IMR-90 (cell line): ENCODE results near the gene RALGAPA2. TPM values are rescaled to one million over a fixed set of nuclear protein-coding genes. Genes with fewer than 3 reads are reported as not detected.

ENCODE experiments used
- ATAC-seq: fragments of 200-7000 bp; cut with Tn5 transposase; 2 replicates; pipeline ENCODE4 v1.9.1; 2020; ENCODE audit warnings: low read depth, mild to moderate bottlenecking, moderate library complexity
- BruUV-seq: library from RNA; stranded (reverse); fragments of 400-500 nt; replicated peaks from 2 replicates; lab custom pipeline; 2021; lab: Mats Ljungman, UMichigan
- CTCF ChIA-PET: fragments of 300-600 bp; formaldehyde crosslinking; extraction: SDS; loops from one replicate; lab custom pipeline; 2021; ENCODE audit warnings: antibody characterized with exemption; lab: Yijun Ruan, JAX
- POLR2A ChIA-PET: fragments of 300-600 bp; sonication (Branson Sonifier 250); formaldehyde crosslinking; loops from one replicate; lab custom pipeline; 2022; ENCODE audit warnings: antibody characterized with exemption; ENCODE audit not compliant: unreplicated experiment; lab: Charles Lee
- DNase-seq: peaks from one replicate; pipeline ENCODE4 v3.0.0; 2013
- H2AFZ ChIP-seq: replicated peaks from 2 replicates; pipeline ENCODE3; 2013; ENCODE audit warnings: low read length, mild to moderate bottlenecking; ENCODE audit not compliant: poor library complexity
- H2AK5ac ChIP-seq: 2 replicates; pipeline ENCODE4 v1.6.1; 2013; ENCODE audit warnings: low read depth, low read length, inconsistent platforms
- H2AK9ac ChIP-seq: replicated peaks from 2 replicates; pipeline ENCODE3; 2013; ENCODE audit warnings: mild to moderate bottlenecking, low read depth, low read length, moderate library complexity; ENCODE audit not compliant: poor library complexity
- H2BK120ac ChIP-seq: 2 replicates; pipeline ENCODE4 v1.6.1; 2013; ENCODE audit warnings: low read depth, low read length, inconsistent platforms
- H2BK15ac ChIP-seq: 3 replicates; pipeline ENCODE4 v1.6.1; 2013; ENCODE audit warnings: low read depth, low read length, inconsistent platforms
- H2BK20ac ChIP-seq: 2 replicates; pipeline ENCODE4 v1.6.1; 2013; ENCODE audit warnings: low read depth, mild to moderate bottlenecking, inconsistent platforms, low read length, moderate library complexity
- H2BK5ac ChIP-seq: 2 replicates; pipeline ENCODE4 v1.6.1; 2013; ENCODE audit warnings: mild to moderate bottlenecking, low read depth, low read length, inconsistent platforms; ENCODE audit not compliant: poor library complexity, severe bottlenecking
- H3K14ac ChIP-seq: replicated peaks from 2 replicates; pipeline ENCODE4 v1.6.1; 2013; ENCODE audit warnings: low read depth, low read length, inconsistent platforms
- H3K18ac ChIP-seq: 2 replicates; pipeline ENCODE4 v1.6.1; 2013; ENCODE audit warnings: low read depth, low read length, control low read depth
- H3K23ac ChIP-seq: 2 replicates; pipeline ENCODE4 v1.6.1; 2013; ENCODE audit warnings: low read depth, low read length, inconsistent platforms
- H3K27ac ChIP-seq: 2 replicates; pipeline ENCODE4 v1.5.1; 2013; ENCODE audit warnings: mild to moderate bottlenecking, control low read depth, low read length; ENCODE audit not compliant: insufficient read depth
- H3K27me3 ChIP-seq: 2 replicates; pipeline ENCODE4 v1.6.1; 2013; ENCODE audit warnings: low read length; ENCODE audit not compliant: control insufficient read depth, insufficient read depth
- H3K36me3 ChIP-seq: 2 replicates; pipeline ENCODE4 v1.6.1; 2013; ENCODE audit warnings: low read length, mixed read lengths; ENCODE audit not compliant: control insufficient read depth, insufficient read depth
- H3K4ac ChIP-seq: 2 replicates; pipeline ENCODE4 v1.6.1; 2013; ENCODE audit warnings: low read depth, low read length, inconsistent platforms
- H3K4me1 ChIP-seq: 2 replicates; pipeline ENCODE4 v1.6.1; 2013; ENCODE audit warnings: low read length, mixed read lengths; ENCODE audit not compliant: control insufficient read depth, insufficient read depth
- H3K4me2 ChIP-seq: 2 replicates; pipeline ENCODE4 v1.6.1; 2013; ENCODE audit warnings: low read depth, mild to moderate bottlenecking, control low read depth, low read length, moderate library complexity
- H3K4me3 ChIP-seq: 2 replicates; pipeline ENCODE4 v1.5.1; 2013; ENCODE audit warnings: low read depth, mild to moderate bottlenecking, control low read depth, low read length, moderate library complexity; ENCODE audit not compliant: insufficient read depth
- H3K56ac ChIP-seq: 2 replicates; pipeline ENCODE4 v1.6.1; 2013; ENCODE audit warnings: low read length, inconsistent platforms; ENCODE audit not compliant: insufficient read depth; ENCODE audit errors: extremely low read depth
- H3K79me1 ChIP-seq, 2 experiments: 2 replicates each; pipeline ENCODE4 v1.6.1; 2013; ENCODE audit warnings: low read length in 2 of 2, inconsistent platforms in 1 of 2, low read depth in 1 of 2
- H3K9ac ChIP-seq: 2 replicates; pipeline ENCODE4 v1.6.1; 2013; ENCODE audit warnings: low read depth, low read length, control low read depth
- H3K9me1 ChIP-seq: 2 replicates; pipeline ENCODE4 v1.6.1; 2013; ENCODE audit warnings: low read length, inconsistent platforms; ENCODE audit not compliant: insufficient read depth
- H3K9me3 ChIP-seq: 2 replicates; pipeline ENCODE4 v1.6.1; 2013; ENCODE audit warnings: low read length; ENCODE audit not compliant: control insufficient read depth, insufficient read depth
- H4K20me1 ChIP-seq: 2 replicates; pipeline ENCODE4 v1.6.1; 2013; ENCODE audit warnings: low read length, inconsistent platforms; ENCODE audit not compliant: insufficient read depth
- H4K5ac ChIP-seq: 2 replicates; pipeline ENCODE4 v1.6.1; 2013; ENCODE audit warnings: mild to moderate bottlenecking, low read depth, low read length, control low read depth
- H4K8ac ChIP-seq, 2 experiments: 2 replicates each; pipeline ENCODE4 v1.6.1; 2013; ENCODE audit warnings: low read depth in 2 of 2, low read length in 2 of 2, control low read depth in 1 of 2, inconsistent platforms in 1 of 2
- H4K91ac ChIP-seq: 2 replicates; pipeline ENCODE4 v1.6.1; 2013; ENCODE audit warnings: low read depth, low read length, inconsistent platforms; ENCODE audit not compliant: insufficient read depth
- BHLHE40 ChIP-seq: fragments of 150-350 bp; IDR thresholded peaks from 2 replicates; pipeline ENCODE4 v1.6.1; 2016; ENCODE audit warnings: mild to moderate bottlenecking, low read depth, low read length
- CEBPB ChIP-seq: IDR thresholded peaks from 2 replicates; pipeline ENCODE4 v1.6.1; 2012; ENCODE audit warnings: low read depth, low read length, improper control_type of control experiment
- CHD1 ChIP-seq: IDR thresholded peaks from 2 replicates; pipeline ENCODE4 v1.6.1; 2012; ENCODE audit warnings: low read depth, low read length, improper control_type of control experiment
- FOS ChIP-seq: fragments of 150-350 bp; IDR thresholded peaks from 2 replicates; pipeline ENCODE4 v1.6.1; 2016; ENCODE audit warnings: low read depth, low read length
- MAFK ChIP-seq: IDR thresholded peaks from 2 replicates; pipeline ENCODE4 v1.6.1; 2012; ENCODE audit warnings: low read depth, low read length, improper control_type of control experiment
- MAZ ChIP-seq: IDR thresholded peaks from 2 replicates; pipeline ENCODE4 v1.6.1; 2012; ENCODE audit warnings: low read depth, mild to moderate bottlenecking, low read length, improper control_type of control experiment, moderate library complexity, borderline replicate concordance
- MXI1 ChIP-seq: IDR thresholded peaks from 2 replicates; pipeline ENCODE4 v1.6.1; 2012; ENCODE audit warnings: low read depth, mild to moderate bottlenecking, low read length, moderate library complexity, borderline replicate concordance
- NFE2L2 ChIP-seq: fragments of 150-350 bp; IDR thresholded peaks from 2 replicates; pipeline ENCODE4 v1.6.1; 2016; ENCODE audit warnings: low read depth, mild to moderate bottlenecking, low read length
- POLR2A ChIP-seq: IDR thresholded peaks from 2 replicates; pipeline ENCODE4 v1.6.1; 2012; ENCODE audit warnings: mild to moderate bottlenecking, low read depth, low read length
- RAD21 ChIP-seq: IDR thresholded peaks from 2 replicates; pipeline ENCODE4 v1.6.1; 2012; ENCODE audit warnings: low read length, improper control_type of control experiment
- RCOR1 ChIP-seq: IDR thresholded peaks from 2 replicates; pipeline ENCODE4 v1.6.1; 2012; ENCODE audit warnings: mild to moderate bottlenecking, low read length, improper control_type of control experiment; ENCODE audit not compliant: insufficient replicate concordance
- RFX5 ChIP-seq: IDR thresholded peaks from 2 replicates; pipeline ENCODE4 v1.8.0; 2012; ENCODE audit warnings: low read depth, mild to moderate bottlenecking, low read length, moderate library complexity
- SMC3 ChIP-seq: fragments of 150-350 bp; IDR thresholded peaks from 2 replicates; pipeline ENCODE4 v1.6.1; 2016; ENCODE audit warnings: low read depth, mild to moderate bottlenecking, antibody characterized with exemption, low read length, moderate library complexity
- USF2 ChIP-seq: fragments of 150-350 bp; IDR thresholded peaks from 2 replicates; pipeline ENCODE4 v1.6.1; 2017; ENCODE audit warnings: mild to moderate bottlenecking, antibody characterized with exemption, low read length, low read depth
- WGBS, 2 experiments: methylation state at CpG; one replicate each; pipeline versions ENCODE4 v1.1.5 to v1.1.7; 2013; ENCODE audit warnings: missing lambda C conversion rate in 2 of 2; ENCODE audit not compliant: insufficient read length in 1 of 2; ENCODE audit errors: extremely low coverage in 2 of 2; 5-methylcytosine and 5-hydroxymethylcytosine counted together
- dilution Hi-C: fragments of 300-500 bp; cut with HindIII; formaldehyde crosslinking; loops from one replicate; pipeline ENCODE4 v1.14.3; 2018; ENCODE audit warnings: low sequenced_read_pairs; ENCODE audit not compliant: unreplicated experiment
- in situ Hi-C: fragments of 300-500 bp; cut with MboI; formaldehyde crosslinking; loops from 3 replicates; pipeline ENCODE4 v1.14.3; 2019; ENCODE audit warnings: low sequenced_read_pairs, inconsistent platforms, mixed read lengths
- intact Hi-C: fragments of 100-400 bp; cut with micrococcal nuclease; formaldehyde crosslinking; loops from 2 replicates; pipeline ENCODE4 v1.10.0; 2022
- polyA plus RNA-seq, 3 experiments: library from polyadenylated mRNA; depleted of rRNA; stranded (reverse); fragments of >200 nt; gene quantifications; 2 replicates each; pipeline ENCODE4 v1.2.3, GENCODE V29; 2012; ENCODE audit warnings: low replicate concordance in 1 of 3
- total RNA-seq: library from RNA; depleted of rRNA; stranded (reverse); fragments of >200 nt; gene quantifications from 2 replicates; pipeline ENCODE4 v1.2.3, GENCODE V29; 2012
- TF ChIP-seq, protein P1 (sequence below): conservative IDR thresholded peaks from 2 replicates; pipeline ENCODE4 v1.5.1; 2012; ENCODE audit warnings: mild to moderate bottlenecking, low read depth, low read length, improper control_type of control experiment
- TF ChIP-seq, protein P2 (sequence below): fragments of 150-350 bp; IDR thresholded peaks from 2 replicates; pipeline ENCODE4 v1.6.1; 2016; ENCODE audit warnings: low read depth, mild to moderate bottlenecking, low read length, moderate library complexity, borderline replicate concordance

The RALGAPA2 gene
- total and polyA plus RNA-seq, 2 of the 4 experiments (the other 2 are of a cell fraction) = 1.3 to 3.9 TPM

- Histone ChIP-seq H3K56ac (no peak overlapping the region), H2BK120ac (no peak overlapping the region), H3K18ac (no peak overlapping the region), H3K4me1 (no peaks in the 10 kb centered on the region), H2AK5ac (no peak overlapping the region), H4K5ac (no peak overlapping the region), H3K23ac (no peak overlapping the region; the same call in 1 of the 2 replicates), H3K9ac (no peak overlapping the region), H3K4me3 (no peak overlapping the region), H3K9me1 (no peaks in the 10 kb centered on the region; the same call in 1 of the 2 replicates), H4K20me1 (no peaks in the 10 kb centered on the region), H2BK15ac (no peak overlapping the region), H3K27me3 (no peaks in the 10 kb centered on the region), H2BK5ac (no peak overlapping the region), H4K8ac (no peak overlapping the region), H3K4ac (no peak overlapping the region), H3K4me2 (no peak overlapping the region), H3K14ac (no peak overlapping the region), H3K27ac (no peak overlapping the region), H3K36me3 (no peaks in the 10 kb centered on the region), H4K91ac (no peak overlapping the region), H3K9me3 (no peaks in the 10 kb centered on the region), H2BK20ac (no peak overlapping the region), H2AFZ (no peak overlapping the region), H3K79me1 (no peaks in the 10 kb centered on the region), H2AK9ac (no peak overlapping the region)
- TF ChIP-seq RFX5 = no peak
- no peak for TF ChIP-seq POLR2A
- no peak for TF ChIP-seq USF2
- no peak for TF ChIP-seq BHLHE40
- no peak for TF ChIP-seq NFE2L2
- TF ChIP-seq MAZ = no peak
- TF ChIP-seq RCOR1 = no peak
- TF ChIP-seq CHD1 = no peak
- TF ChIP-seq FOS = no peak
- no peak for TF ChIP-seq CEBPB
- TF ChIP-seq MAFK = no peak
- TF ChIP-seq, protein P1, sequence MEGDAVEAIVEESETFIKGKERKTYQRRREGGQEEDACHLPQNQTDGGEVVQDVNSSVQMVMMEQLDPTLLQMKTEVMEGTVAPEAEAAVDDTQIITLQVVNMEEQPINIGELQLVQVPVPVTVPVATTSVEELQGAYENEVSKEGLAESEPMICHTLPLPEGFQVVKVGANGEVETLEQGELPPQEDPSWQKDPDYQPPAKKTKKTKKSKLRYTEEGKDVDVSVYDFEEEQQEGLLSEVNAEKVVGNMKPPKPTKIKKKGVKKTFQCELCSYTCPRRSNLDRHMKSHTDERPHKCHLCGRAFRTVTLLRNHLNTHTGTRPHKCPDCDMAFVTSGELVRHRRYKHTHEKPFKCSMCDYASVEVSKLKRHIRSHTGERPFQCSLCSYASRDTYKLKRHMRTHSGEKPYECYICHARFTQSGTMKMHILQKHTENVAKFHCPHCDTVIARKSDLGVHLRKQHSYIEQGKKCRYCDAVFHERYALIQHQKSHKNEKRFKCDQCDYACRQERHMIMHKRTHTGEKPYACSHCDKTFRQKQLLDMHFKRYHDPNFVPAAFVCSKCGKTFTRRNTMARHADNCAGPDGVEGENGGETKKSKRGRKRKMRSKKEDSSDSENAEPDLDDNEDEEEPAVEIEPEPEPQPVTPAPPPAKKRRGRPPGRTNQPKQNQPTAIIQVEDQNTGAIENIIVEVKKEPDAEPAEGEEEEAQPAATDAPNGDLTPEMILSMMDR = no peak
- TF ChIP-seq MXI1 = no peak
- TF ChIP-seq SMC3 = no peak
- no peak for TF ChIP-seq RAD21
- TF ChIP-seq, protein P2, sequence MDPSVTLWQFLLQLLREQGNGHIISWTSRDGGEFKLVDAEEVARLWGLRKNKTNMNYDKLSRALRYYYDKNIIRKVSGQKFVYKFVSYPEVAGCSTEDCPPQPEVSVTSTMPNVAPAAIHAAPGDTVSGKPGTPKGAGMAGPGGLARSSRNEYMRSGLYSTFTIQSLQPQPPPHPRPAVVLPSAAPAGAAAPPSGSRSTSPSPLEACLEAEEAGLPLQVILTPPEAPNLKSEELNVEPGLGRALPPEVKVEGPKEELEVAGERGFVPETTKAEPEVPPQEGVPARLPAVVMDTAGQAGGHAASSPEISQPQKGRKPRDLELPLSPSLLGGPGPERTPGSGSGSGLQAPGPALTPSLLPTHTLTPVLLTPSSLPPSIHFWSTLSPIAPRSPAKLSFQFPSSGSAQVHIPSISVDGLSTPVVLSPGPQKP = no peak
- in situ Hi-C loops (no loop called here), dilution Hi-C loops (no loop called here), intact Hi-C loops (no loop called here)
- no CpG with 5 or more reads among the region's 1 CpG for WGBS, 2 experiments
- ChIA-PET POLR2A (no interaction called here), CTCF (interaction anchor here (1.3 kb wide), 1 partner anchor 11 kb away, joined by 3 read pairs; no protein-coding TSS in a partner anchor)
- no peak for ATAC-seq
- no TSS peak for BruUV-seq
- no peak for DNase-seq
Observed at GRCh38 chr20:20561172-20561571, 151.3 kb downstream of the RALGAPA2 start.
